ENCODE measurements around the gene RNASE2. TPM values are rescaled to one million over a fixed set of nuclear protein-coding genes. Genes with fewer than 3 reads are reported as not detected.
"Not testable (repeated sequence)": the region's sequence is repeated elsewhere in the genome, so short reads cannot be mapped to it uniquely, and the experiment has no call there.

The RNASE2 gene
- total RNA-seq, 4 donors from 2014 or later, result not detected

DNA sequence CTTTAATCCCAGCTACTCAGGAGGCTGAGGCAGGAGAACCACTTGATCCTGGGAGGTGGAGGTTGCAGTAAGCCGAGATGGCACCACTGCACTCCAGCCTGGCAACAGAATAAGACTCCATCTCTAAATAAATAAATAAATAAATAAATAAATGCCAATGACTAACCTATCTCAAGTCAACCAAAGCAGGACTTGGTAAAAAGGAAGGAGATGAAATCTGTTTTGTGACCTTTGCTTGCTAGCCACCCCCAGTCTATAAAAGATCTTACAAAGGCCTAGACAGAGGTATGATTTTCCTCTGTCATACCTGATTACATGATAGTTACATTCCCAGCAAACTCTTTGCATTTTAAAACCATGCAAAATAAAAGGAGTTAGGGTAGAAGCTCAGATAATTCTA is 21.0 kb downstream of the RNASE2 start:
- no peak for DNase-seq
- Histone ChIP-seq H3K27ac (no peak overlapping the region), H3K4me1 (no peaks in the 10 kb centered on the region), H3K9me3 (no peaks in the 10 kb centered on the region), H3K36me3 (no peaks in the 10 kb centered on the region), H3K4me3 (replicated peaks in 1 of 3) (no peak overlapping the region), H3K27me3 (no peaks in the 10 kb centered on the region)
- WGBS, 2 donors, result 90 to 97% methylated on average over 1 of the region's 1 CpG
- intact Hi-C loops (cut with DNase I), result no loop called here
- no peak for TF ChIP-seq POLR2A (IDR thresholded peaks at IDR 0.05)
- TF ChIP-seq, protein P1, sequence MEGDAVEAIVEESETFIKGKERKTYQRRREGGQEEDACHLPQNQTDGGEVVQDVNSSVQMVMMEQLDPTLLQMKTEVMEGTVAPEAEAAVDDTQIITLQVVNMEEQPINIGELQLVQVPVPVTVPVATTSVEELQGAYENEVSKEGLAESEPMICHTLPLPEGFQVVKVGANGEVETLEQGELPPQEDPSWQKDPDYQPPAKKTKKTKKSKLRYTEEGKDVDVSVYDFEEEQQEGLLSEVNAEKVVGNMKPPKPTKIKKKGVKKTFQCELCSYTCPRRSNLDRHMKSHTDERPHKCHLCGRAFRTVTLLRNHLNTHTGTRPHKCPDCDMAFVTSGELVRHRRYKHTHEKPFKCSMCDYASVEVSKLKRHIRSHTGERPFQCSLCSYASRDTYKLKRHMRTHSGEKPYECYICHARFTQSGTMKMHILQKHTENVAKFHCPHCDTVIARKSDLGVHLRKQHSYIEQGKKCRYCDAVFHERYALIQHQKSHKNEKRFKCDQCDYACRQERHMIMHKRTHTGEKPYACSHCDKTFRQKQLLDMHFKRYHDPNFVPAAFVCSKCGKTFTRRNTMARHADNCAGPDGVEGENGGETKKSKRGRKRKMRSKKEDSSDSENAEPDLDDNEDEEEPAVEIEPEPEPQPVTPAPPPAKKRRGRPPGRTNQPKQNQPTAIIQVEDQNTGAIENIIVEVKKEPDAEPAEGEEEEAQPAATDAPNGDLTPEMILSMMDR (IDR thresholded peaks at IDR 0.05), result no peak

DNA sequence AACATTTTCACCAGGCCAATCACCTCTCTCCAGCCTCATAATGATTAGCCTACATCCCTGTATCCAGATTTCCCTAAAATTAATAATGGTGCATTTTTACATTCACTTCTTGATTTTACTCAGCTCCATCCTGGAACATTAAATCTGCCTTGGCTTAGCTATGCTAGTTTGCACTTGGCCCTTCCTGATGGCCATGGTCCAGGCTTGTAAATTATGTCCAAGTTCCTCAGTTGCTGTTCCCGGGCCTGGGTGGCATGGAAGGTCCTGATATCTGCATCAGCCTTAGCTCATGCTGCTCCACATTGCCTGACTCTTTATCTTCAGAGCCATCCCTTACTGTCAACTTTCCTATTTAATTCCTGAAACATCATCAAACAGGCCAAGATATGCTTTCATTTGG is 23.4 kb downstream of the RNASE2 start:
- intact Hi-C loops (cut with DNase I), result no loop called here
- DNase-seq, result no peak
- 70 to 73% methylated on average over 1 of the region's 1 CpG for WGBS, 2 donors
- no peaks in the 10 kb centered on the region for H3K36me3 ChIP-seq
- H3K27me3 ChIP-seq, result no peaks in the 10 kb centered on the region
- no peak overlapping the region for H3K4me3 ChIP-seq (replicated peaks in 1 of 3)
- H3K9me3 ChIP-seq, result no peaks in the 10 kb centered on the region
- no peak overlapping the region for H3K27ac ChIP-seq
- H3K4me1 ChIP-seq, result no peaks in the 10 kb centered on the region
- TF ChIP-seq, protein P1 (IDR thresholded peaks at IDR 0.05), result no peak
- TF ChIP-seq POLR2A (IDR thresholded peaks at IDR 0.05), result no peak

DNA sequence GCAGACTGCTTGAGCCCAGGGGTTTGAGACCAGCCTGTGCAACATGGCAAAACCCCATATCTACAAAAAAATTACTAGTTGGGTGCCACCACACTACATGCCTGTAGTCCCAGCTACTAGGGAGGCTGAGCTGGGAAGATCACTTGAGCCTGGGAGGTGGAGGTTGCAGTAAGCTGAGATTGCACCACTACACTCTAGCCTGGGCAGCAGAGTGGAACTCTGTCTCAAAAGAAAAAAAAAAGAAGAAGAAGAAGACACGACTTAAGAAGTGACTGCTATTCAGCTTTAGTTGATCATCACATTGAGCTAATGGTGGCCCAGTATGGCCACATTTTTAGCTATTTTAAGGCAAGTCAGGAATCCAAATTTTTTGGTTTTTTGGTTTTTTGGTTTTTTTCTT is 25.6 kb downstream of the RNASE2 start:
- Histone ChIP-seq H3K9me3 (no peaks in the 10 kb centered on the region), H3K36me3 (no peaks in the 10 kb centered on the region), H3K27ac (no peak overlapping the region), H3K4me3 (replicated peaks in 1 of 3) (no peak overlapping the region), H3K27me3 (no peaks in the 10 kb centered on the region), H3K4me1 (no peaks in the 10 kb centered on the region)
- TF ChIP-seq, protein P1 (IDR thresholded peaks at IDR 0.05), result no peak
- TF ChIP-seq POLR2A (IDR thresholded peaks at IDR 0.05), result no peak
- intact Hi-C loops (cut with DNase I), result no loop called here
- 36 to 44% methylated on average over 1 of the region's 1 CpG for WGBS, 2 donors
- DNase-seq, result no peak

DNA sequence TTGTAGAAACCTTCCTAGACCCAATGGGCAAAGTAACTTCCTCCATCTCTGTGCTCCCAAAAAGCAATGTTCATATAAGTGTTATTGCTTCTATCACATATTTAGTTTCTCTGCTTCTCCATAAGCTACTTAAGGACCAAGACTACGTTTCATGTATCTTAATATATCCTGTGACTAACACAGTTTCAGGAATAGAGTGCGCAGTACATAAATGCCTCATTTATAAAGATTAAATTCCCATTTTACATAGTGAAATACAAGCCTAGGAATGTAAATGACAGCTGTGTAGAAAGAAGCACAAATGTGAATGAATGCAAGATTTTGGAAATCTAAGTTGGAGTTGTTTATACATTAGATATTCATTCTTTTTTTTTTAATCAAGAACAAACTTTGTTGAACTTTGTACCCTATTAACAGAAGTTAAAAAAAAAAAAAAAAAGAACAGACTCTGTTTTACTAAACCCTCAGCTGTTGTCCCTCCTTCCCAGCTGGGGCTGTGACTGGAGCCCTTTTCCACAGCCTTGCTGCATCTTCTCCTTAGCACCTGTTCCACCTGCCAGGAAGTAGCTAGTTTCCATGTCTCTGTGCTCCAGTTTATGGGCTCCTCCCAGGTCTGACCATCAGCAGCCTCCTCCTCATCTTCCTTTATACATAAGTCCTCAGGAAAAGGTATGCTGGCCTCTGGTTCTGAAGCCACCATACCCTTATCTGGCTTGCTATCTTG is 27.5 kb downstream of the RNASE2 start:
- TF ChIP-seq, protein P1 (IDR thresholded peaks at IDR 0.05), result no peak
- TF ChIP-seq POLR2A (IDR thresholded peaks at IDR 0.05), result no peak
- intact Hi-C loops (cut with DNase I), result no loop called here

DNA sequence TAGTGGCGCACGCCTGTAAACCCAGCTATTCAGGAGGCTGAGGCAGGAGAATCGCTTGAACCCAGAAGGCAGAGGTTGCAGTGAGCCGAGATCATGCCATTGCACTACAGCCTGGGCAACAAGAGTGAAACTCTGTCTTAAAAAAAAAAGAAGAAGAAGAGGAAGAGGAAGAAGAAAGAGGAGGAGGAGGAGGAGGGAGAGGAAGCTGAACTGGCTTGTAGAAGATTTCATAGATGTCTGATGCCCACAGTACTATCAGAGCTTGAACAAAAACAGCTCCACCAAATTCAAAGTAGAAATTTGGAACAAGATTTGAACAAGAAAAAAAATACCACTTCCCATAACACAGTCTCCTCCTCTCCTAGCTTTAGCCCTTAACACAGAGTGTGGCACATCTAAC is 30.4 kb downstream of the RNASE2 start:
- H3K27ac ChIP-seq; H3K27me3 ChIP-seq; intact Hi-C loops (cut with DNase I); DNase-seq; H3K9me3 ChIP-seq; H3K4me3 ChIP-seq (replicated peaks in 1 of 3); H3K36me3 ChIP-seq: not testable (repeated sequence)
- 92 to 96% methylated on average over 4 of the region's 4 CpGs for WGBS, 2 donors
- H3K4me1 ChIP-seq, result peaks cover 5 to 10% of the 10 kb centered on the region in 2 donors

More for the DNA sequence above, 27.5 kb downstream of the RNASE2 start:
- Histone ChIP-seq H3K27me3 (no peaks in the 10 kb centered on the region), H3K4me1 (no peaks in the 10 kb centered on the region), H3K9me3 (no peaks in the 10 kb centered on the region), H3K4me3 (replicated peaks in 1 of 3) (no peak overlapping the region), H3K27ac (no peak overlapping the region), H3K36me3 (no peaks in the 10 kb centered on the region)
- WGBS, 2 donors, result 81 to 88% methylated on average over 2 of the region's 2 CpGs
- DNase-seq, result no peak
